Measurements from ENCODE around the gene BCOR. TPM values are rescaled to one million over a fixed set of nuclear protein-coding genes. Genes with fewer than 3 reads are reported as not detected.

The BCOR gene
- total and polyA plus RNA-seq, 9 of the 15 experiments (the other 6 are each of a cell fraction or from before 2014, with no cell fraction given), result 27.5 to 113 (median 37.6) TPM

- TF ChIP-seq ZNF592 (IDR thresholded peaks at IDR 0.05), result peak; percentile 98
- TF ChIP-seq ZBTB12 (CRISPR knock-in tag; IDR thresholded peaks at IDR 0.05), result no peak
- no peak for TF ChIP-seq CC2D1A (IDR thresholded peaks at IDR 0.05)
- TF ChIP-seq NUFIP1 (IDR thresholded peaks at IDR 0.05; ENCODE audit: partially characterized antibody), result no peak
- no peak for TF ChIP-seq FOS (IDR thresholded peaks at IDR 0.05; ENCODE audit: extremely low read depth, insufficient read length)
- TF ChIP-seq POLR2G (IDR thresholded peaks at IDR 0.05; ENCODE audit: low read depth, low read length), result peak; percentile 76
- no peak for TF ChIP-seq GTF3C2 (IDR thresholded peaks at IDR 0.05; ENCODE audit: borderline replicate concordance, extremely low read depth, insufficient read length)
- no peak for TF ChIP-seq ZNF436 (CRISPR knock-in tag; IDR thresholded peaks at IDR 0.05)
- 0 out of 2 replicates have a peak, but pooled peaks have one; percentile 34 for TF ChIP-seq ZNF224 (CRISPR knock-in tag; IDR thresholded peaks at IDR 0.05)
- TF ChIP-seq SAP30 (IDR thresholded peaks at IDR 0.05; ENCODE audit: borderline replicate concordance, insufficient read depth, low read depth, low read length, poor library complexity, severe bottlenecking), result no peak
- no peak for TF ChIP-seq ZBTB2 (IDR thresholded peaks at IDR 0.05)
- TF ChIP-seq PHF21A (IDR thresholded peaks at IDR 0.05; ENCODE audit: borderline replicate concordance, low read depth), result no peak
- no peak for TF ChIP-seq STAT5B (CRISPR knock-in tag; IDR thresholded peaks at IDR 0.05)
- TF ChIP-seq SMARCE1 (IDR thresholded peaks at IDR 0.05), result no peak
- no peak for TF ChIP-seq HMGXB4 (CRISPR knock-in tag; IDR thresholded peaks at IDR 0.05)
Measured at GRCh38 chrX:40107291-40108161, 9.8 kb upstream of the BCOR start (continued).
